ENCODE measurements around the gene ERICH2. TPM values are rescaled to one million over a fixed set of nuclear protein-coding genes. Genes with fewer than 3 reads are reported as not detected.

Gene ERICH2
- total RNA-seq, 1 donor from 2014 or later, result not detected

- TF ChIP-seq CTCF (conservative IDR thresholded peaks at IDR 0.05), result peak; percentile 95
- Mint-ChIP-seq H3K4me1 (peaks cover 47% of the 10 kb centered on the region), H3K27me3 (ENCODE audit: low read depth) (peaks cover 94% of the 10 kb centered on the region), H3K36me3 (ENCODE audit: low read depth) (no peaks in the 10 kb centered on the region), H3K4me3 (peak overlapping the region; percentile 77), H3K27ac (ENCODE audit: unreplicated experiment) (no peak overlapping the region), H3K9me3 (no peaks in the 10 kb centered on the region)
- peak; percentile 92 for DNase-seq (ENCODE audit: low read depth, low spot score)
These were observed 45.7 kb downstream of the ERICH2 start for GRCh38 chr2:170815746-170816503.

- no peak for TF ChIP-seq CTCF (conservative IDR thresholded peaks at IDR 0.05)
- Mint-ChIP-seq H3K4me1 (peaks cover 47% of the 10 kb centered on the region), H3K27ac (ENCODE audit: unreplicated experiment) (no peak within 1 kb of the TSS), H3K9me3 (no peaks in the 10 kb centered on the region), H3K4me3 (peak within 1 kb of the TSS; percentile 80), H3K36me3 (ENCODE audit: low read depth) (no peaks in the 10 kb centered on the region), H3K27me3 (ENCODE audit: low read depth) (peaks cover 97% of the 10 kb centered on the region)
- DNase-seq (ENCODE audit: low read depth, low spot score), result no peak
These were observed 46.4 kb downstream of the ERICH2 start, which contains the start of gene GAD1 for GRCh38 chr2:170816504-170817092. Gene GAD1 (plus strand): TSS chr2:170816887. CDS start chr2:170818592, 1,705 bp downstream.

GRCh38 chr2:170817093-170818035 lies 47.2 kb downstream of the ERICH2 start:
- Mint-ChIP-seq H3K4me1 (peaks cover 52% of the 10 kb centered on the region), H3K27ac (ENCODE audit: unreplicated experiment) (no peak overlapping the region), H3K27me3 (ENCODE audit: low read depth) (peaks cover 100% of the 10 kb centered on the region), H3K9me3 (no peaks in the 10 kb centered on the region), H3K4me3 (peak overlapping the region; percentile 80), H3K36me3 (ENCODE audit: low read depth) (peaks cover under 1% of the 10 kb centered on the region)
- peak; percentile 29 for DNase-seq (ENCODE audit: low read depth, low spot score)
- TF ChIP-seq CTCF (conservative IDR thresholded peaks at IDR 0.05), result no peak

- H3K27ac Mint-ChIP-seq (ENCODE audit: unreplicated experiment), result no peak overlapping the region
- peaks cover 100% of the 10 kb centered on the region for H3K27me3 Mint-ChIP-seq (ENCODE audit: low read depth)
- peaks cover 55% of the 10 kb centered on the region for H3K4me1 Mint-ChIP-seq
- H3K9me3 Mint-ChIP-seq, result no peaks in the 10 kb centered on the region
- no peak for DNase-seq (ENCODE audit: low read depth, low spot score)
- peak overlapping the region; percentile 80 for H3K4me3 Mint-ChIP-seq
- no peak for TF ChIP-seq CTCF (conservative IDR thresholded peaks at IDR 0.05)
- H3K36me3 Mint-ChIP-seq (ENCODE audit: low read depth), result peaks cover 3% of the 10 kb centered on the region
These were observed 48.0 kb downstream of the ERICH2 start for GRCh38 chr2:170818036-170818751.
